Loucy (cell line): ENCODE results near the gene TBX20.

Experiments used
- EZH2phosphoT487 ChIP-seq: fragments of 200-600 bp; IDR thresholded peaks from 2 replicates; pipeline ENCODE4 v1.6.1; 2018; ENCODE audit warnings: antibody characterized with exemption, mild to moderate bottlenecking, moderate library complexity, borderline replicate concordance
- TF ChIP-seq, protein P1 (sequence below): fragments of 200-600 bp; sonication (generic); conservative IDR thresholded peaks from 2 replicates; pipeline ENCODE4 v1.5.1; 2014; ENCODE audit warnings: mild to moderate bottlenecking, antibody characterized with exemption, low read length

DNA sequence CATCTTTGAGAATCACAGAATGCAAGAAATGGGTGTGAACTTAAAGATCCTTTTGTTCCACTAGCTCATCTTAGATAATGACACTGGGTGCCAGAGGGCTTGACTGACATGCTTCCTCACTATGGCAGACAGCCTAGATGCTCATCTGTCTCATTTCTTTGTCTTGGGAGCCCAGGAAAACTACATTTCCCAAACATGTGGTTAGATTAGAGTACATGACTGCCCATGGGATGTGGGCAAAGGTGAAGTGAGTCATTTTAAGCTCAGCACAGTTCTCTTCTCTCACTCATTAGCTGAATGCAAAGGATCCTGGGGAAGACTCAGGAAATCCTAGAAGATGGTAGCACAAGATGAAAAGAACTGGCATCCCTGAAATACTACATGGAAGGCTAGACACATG is 32.5 kb upstream of the TBX20 start:
- TF ChIP-seq, protein P1, sequence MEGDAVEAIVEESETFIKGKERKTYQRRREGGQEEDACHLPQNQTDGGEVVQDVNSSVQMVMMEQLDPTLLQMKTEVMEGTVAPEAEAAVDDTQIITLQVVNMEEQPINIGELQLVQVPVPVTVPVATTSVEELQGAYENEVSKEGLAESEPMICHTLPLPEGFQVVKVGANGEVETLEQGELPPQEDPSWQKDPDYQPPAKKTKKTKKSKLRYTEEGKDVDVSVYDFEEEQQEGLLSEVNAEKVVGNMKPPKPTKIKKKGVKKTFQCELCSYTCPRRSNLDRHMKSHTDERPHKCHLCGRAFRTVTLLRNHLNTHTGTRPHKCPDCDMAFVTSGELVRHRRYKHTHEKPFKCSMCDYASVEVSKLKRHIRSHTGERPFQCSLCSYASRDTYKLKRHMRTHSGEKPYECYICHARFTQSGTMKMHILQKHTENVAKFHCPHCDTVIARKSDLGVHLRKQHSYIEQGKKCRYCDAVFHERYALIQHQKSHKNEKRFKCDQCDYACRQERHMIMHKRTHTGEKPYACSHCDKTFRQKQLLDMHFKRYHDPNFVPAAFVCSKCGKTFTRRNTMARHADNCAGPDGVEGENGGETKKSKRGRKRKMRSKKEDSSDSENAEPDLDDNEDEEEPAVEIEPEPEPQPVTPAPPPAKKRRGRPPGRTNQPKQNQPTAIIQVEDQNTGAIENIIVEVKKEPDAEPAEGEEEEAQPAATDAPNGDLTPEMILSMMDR, result no peak
- TF ChIP-seq EZH2phosphoT487, result no peak
